ENCODE measurements around the gene DUOX1. TPM values are rescaled to one million over a fixed set of nuclear protein-coding genes. Genes with fewer than 3 reads are reported as not detected.

The DUOX1 gene
- total and polyA plus RNA-seq, 12 donors = 0.14 to 0.99 (median 0.61) TPM; not detected in 1

GRCh38 chr15:45095661-45096060 lies 34.1 kb upstream of the DUOX1 start:
- ATAC-seq (no peak), DNase-seq (no peak)
- H3K4me3 ChIP-seq = no peak overlapping the region
- H3K36me3 ChIP-seq = no peaks in the 10 kb centered on the region
- H3K27ac ChIP-seq = no peak overlapping the region
- no peaks in the 10 kb centered on the region for H3K9me3 ChIP-seq
- H3K4me1 ChIP-seq = peaks cover 0 to 4% (median 0%) of the 10 kb centered on the region in 9 donors
- peaks cover 0 to 3% (median 0%) of the 10 kb centered on the region in 7 donors for H3K27me3 ChIP-seq
- intact Hi-C loops (cut with DNase I) = no loop called here
- WGBS, 2 donors = 89 to 95% methylated on average over 11 of the region's 11 CpGs
- no peak for TF ChIP-seq CTCF (IDR thresholded peaks at IDR 0.05)

- DNase-seq (no peak), ATAC-seq (no peak)
- intact Hi-C loops (cut with DNase I) = no loop called here
- Histone ChIP-seq H3K4me3 (no peak overlapping the region), H3K27me3 (peaks cover 0 to 3% (median 0%) of the 10 kb centered on the region in 7 donors), H3K9me3 (no peaks in the 10 kb centered on the region), H3K36me3 (no peaks in the 10 kb centered on the region), H3K27ac (no peak overlapping the region), H3K4me1 (no peaks in the 10 kb centered on the region)
- no peak for TF ChIP-seq CTCF (IDR thresholded peaks at IDR 0.05)
- 86 to 88% methylated on average over 7 of the region's 7 CpGs for WGBS, 2 donors
Measured at GRCh38 chr15:45097466-45097865, 32.3 kb upstream of the DUOX1 start.

GRCh38 chr15:45099549-45100165 lies 30.1 kb upstream of the DUOX1 start:
- 86 to 88% methylated on average over 23 of the region's 23 CpGs for WGBS, 2 donors
- H3K27me3 ChIP-seq = peaks cover 0 to 3% (median 0%) of the 10 kb centered on the region in 7 donors
- DNase-seq = no peak
- no peaks in the 10 kb centered on the region for H3K36me3 ChIP-seq
- ATAC-seq = no peak
- TF ChIP-seq CTCF (IDR thresholded peaks at IDR 0.05) = no peak
- H3K4me1 ChIP-seq = no peaks in the 10 kb centered on the region
- intact Hi-C loops (cut with DNase I) = no loop called here
- no peaks in the 10 kb centered on the region for H3K9me3 ChIP-seq
- H3K27ac ChIP-seq = no peak overlapping the region
- no peak overlapping the region for H3K4me3 ChIP-seq

GRCh38 chr15:45100884-45101625 lies 28.7 kb upstream of the DUOX1 start:
- H3K4me1 ChIP-seq = no peaks in the 10 kb centered on the region
- no peak overlapping the region for H3K27ac ChIP-seq
- WGBS, 2 donors = 67 to 73% methylated on average over 7 of the region's 7 CpGs
- no peaks in the 10 kb centered on the region for H3K36me3 ChIP-seq
- ATAC-seq = no peak
- H3K27me3 ChIP-seq = peaks cover 0 to 13% (median 0%) of the 10 kb centered on the region in 7 donors
- H3K9me3 ChIP-seq = no peaks in the 10 kb centered on the region
- intact Hi-C loops (cut with DNase I) = no loop called here
- no peak for DNase-seq
- H3K4me3 ChIP-seq = no peak overlapping the region
- TF ChIP-seq CTCF (IDR thresholded peaks at IDR 0.05) = no peak
